ENCODE measurements around the gene CDH23. TPM values are rescaled to one million over a fixed set of nuclear protein-coding genes. Genes with fewer than 3 reads are reported as not detected.

The CDH23 gene
- total RNA-seq, 4 donors from 2014 or later = 2.9 to 16.1 (median 5.9) TPM

- H3K9me3 ChIP-seq = no peaks in the 10 kb centered on the region
- TF ChIP-seq EP300 (IDR thresholded peaks at IDR 0.05; ENCODE audit: low read depth) (no peak), POLR2AphosphoS5 (IDR thresholded peaks at IDR 0.05) (no peak), CTCF (IDR thresholded peaks at IDR 0.05) (no peak), POLR2A (IDR thresholded peaks at IDR 0.05) (no peak)
- 92% methylated on average over 3 of the region's 3 CpGs; no CpG with 5 or more reads in 1 of the 2 donors for WGBS, 2 donors (ENCODE audit: low coverage in 1 of 2)
- H3K4me3 ChIP-seq = no peak overlapping the region
- no peaks in the 10 kb centered on the region for H3K27me3 ChIP-seq
- intact Hi-C loops (cut with DNase I; ENCODE audit: low total_unique reads) = no loop called here
- no peaks in the 10 kb centered on the region for H3K36me3 ChIP-seq
- in situ Hi-C loops (cut with MboI; ENCODE audit: low pct_ligation_motif_present in 1 of 4, low pct_unique_long_range_greater_than_20kb in 1 of 4, low sequenced_read_pairs in 3 of 4) = no loop called here
- H3K4me1 ChIP-seq = peaks cover 0 to 4% (median 0%) of the 10 kb centered on the region in 4 donors
- no peak for DNase-seq
- H3K27ac ChIP-seq = no peak overlapping the region
Measured at GRCh38 chr10:71438761-71439160, 42.0 kb downstream of the CDH23 start.

GRCh38 chr10:71439670-71440425, 43.1 kb downstream of the CDH23 start:
- TF ChIP-seq POLR2A (IDR thresholded peaks at IDR 0.05) (no peak), CTCF (IDR thresholded peaks at IDR 0.05) (no peak), EP300 (IDR thresholded peaks at IDR 0.05; ENCODE audit: low read depth) (no peak), POLR2AphosphoS5 (IDR thresholded peaks at IDR 0.05) (no peak)
- no peaks in the 10 kb centered on the region for H3K27me3 ChIP-seq
- peaks cover 0 to 4% (median 0%) of the 10 kb centered on the region in 4 donors for H3K4me1 ChIP-seq
- no peak overlapping the region for H3K4me3 ChIP-seq
- H3K27ac ChIP-seq = no peak overlapping the region
- DNase-seq = no peak
- H3K9me3 ChIP-seq = no peaks in the 10 kb centered on the region
- 83 to 100% methylated on average over 2 to 9 of the region's 9 CpGs for WGBS, 2 donors (ENCODE audit: low coverage in 1 of 2)
- intact Hi-C loops (cut with DNase I; ENCODE audit: low total_unique reads) = no loop called here
- H3K36me3 ChIP-seq = no peaks in the 10 kb centered on the region
- in situ Hi-C loops (cut with MboI; ENCODE audit: low pct_ligation_motif_present in 1 of 4, low pct_unique_long_range_greater_than_20kb in 1 of 4, low sequenced_read_pairs in 3 of 4) = no loop called here

- WGBS, 2 donors (ENCODE audit: low coverage in 1 of 2) = 64% methylated on average over 9 of the region's 9 CpGs; no CpG with 5 or more reads in 1 of the 2 donors
- H3K27ac ChIP-seq = no peak overlapping the region
- no peak overlapping the region for H3K4me3 ChIP-seq
- TF ChIP-seq EP300 (IDR thresholded peaks at IDR 0.05; ENCODE audit: low read depth) (no peak), CTCF (IDR thresholded peaks at IDR 0.05) (no peak), POLR2AphosphoS5 (IDR thresholded peaks at IDR 0.05) (no peak), POLR2A (IDR thresholded peaks at IDR 0.05) (no peak)
- no peaks in the 10 kb centered on the region for H3K36me3 ChIP-seq
- no peaks in the 10 kb centered on the region for H3K27me3 ChIP-seq
- H3K9me3 ChIP-seq = no peaks in the 10 kb centered on the region
- in situ Hi-C loops (cut with MboI; ENCODE audit: low pct_ligation_motif_present in 1 of 4, low pct_unique_long_range_greater_than_20kb in 1 of 4, low sequenced_read_pairs in 3 of 4) (no loop called here), intact Hi-C loops (cut with DNase I; ENCODE audit: low total_unique reads) (no loop called here)
- DNase-seq = no peak
- H3K4me1 ChIP-seq = peaks cover 0 to 4% (median 0%) of the 10 kb centered on the region in 4 donors
Measured at GRCh38 chr10:71440506-71441035, 43.9 kb downstream of the CDH23 start.

- intact Hi-C loops (cut with DNase I; ENCODE audit: low total_unique reads) = no loop called here
- Histone ChIP-seq H3K4me3 (no peak overlapping the region), H3K27me3 (no peaks in the 10 kb centered on the region), H3K27ac (no peak overlapping the region), H3K4me1 (no peaks in the 10 kb centered on the region), H3K9me3 (no peaks in the 10 kb centered on the region), H3K36me3 (no peaks in the 10 kb centered on the region)
- 86% methylated on average over 3 of the region's 3 CpGs; no CpG with 5 or more reads in 1 of the 2 donors for WGBS, 2 donors (ENCODE audit: low coverage in 1 of 2)
- in situ Hi-C loops (cut with MboI; ENCODE audit: low pct_ligation_motif_present in 1 of 4, low pct_unique_long_range_greater_than_20kb in 1 of 4, low sequenced_read_pairs in 3 of 4) = no loop called here
- no peak for TF ChIP-seq POLR2A (IDR thresholded peaks at IDR 0.05)
- TF ChIP-seq POLR2AphosphoS5 (IDR thresholded peaks at IDR 0.05) = no peak
- no peak for TF ChIP-seq EP300 (IDR thresholded peaks at IDR 0.05; ENCODE audit: low read depth)
- no peak for TF ChIP-seq CTCF (IDR thresholded peaks at IDR 0.05)
- DNase-seq = no peak
Measured at GRCh38 chr10:71442000-71442399, 45.3 kb downstream of the CDH23 start.

All from transverse colon (tissue), 4 donors.